HG03135 (cell line): Measurements from ENCODE around the gene CKAP5.
"Not testable (repeated sequence)": the region's sequence is repeated elsewhere in the genome, so short reads cannot be mapped to it uniquely, and the experiment has no call there.

Experiments used
- ATAC-seq: cut with Tn5 transposase; IDR thresholded peaks from one replicate; pipeline ENCODE4 v1.9.1; 2021; ENCODE audit warnings: mild to moderate bottlenecking, moderate library complexity; ENCODE audit not compliant: unreplicated experiment

The CKAP5 gene

DNA sequence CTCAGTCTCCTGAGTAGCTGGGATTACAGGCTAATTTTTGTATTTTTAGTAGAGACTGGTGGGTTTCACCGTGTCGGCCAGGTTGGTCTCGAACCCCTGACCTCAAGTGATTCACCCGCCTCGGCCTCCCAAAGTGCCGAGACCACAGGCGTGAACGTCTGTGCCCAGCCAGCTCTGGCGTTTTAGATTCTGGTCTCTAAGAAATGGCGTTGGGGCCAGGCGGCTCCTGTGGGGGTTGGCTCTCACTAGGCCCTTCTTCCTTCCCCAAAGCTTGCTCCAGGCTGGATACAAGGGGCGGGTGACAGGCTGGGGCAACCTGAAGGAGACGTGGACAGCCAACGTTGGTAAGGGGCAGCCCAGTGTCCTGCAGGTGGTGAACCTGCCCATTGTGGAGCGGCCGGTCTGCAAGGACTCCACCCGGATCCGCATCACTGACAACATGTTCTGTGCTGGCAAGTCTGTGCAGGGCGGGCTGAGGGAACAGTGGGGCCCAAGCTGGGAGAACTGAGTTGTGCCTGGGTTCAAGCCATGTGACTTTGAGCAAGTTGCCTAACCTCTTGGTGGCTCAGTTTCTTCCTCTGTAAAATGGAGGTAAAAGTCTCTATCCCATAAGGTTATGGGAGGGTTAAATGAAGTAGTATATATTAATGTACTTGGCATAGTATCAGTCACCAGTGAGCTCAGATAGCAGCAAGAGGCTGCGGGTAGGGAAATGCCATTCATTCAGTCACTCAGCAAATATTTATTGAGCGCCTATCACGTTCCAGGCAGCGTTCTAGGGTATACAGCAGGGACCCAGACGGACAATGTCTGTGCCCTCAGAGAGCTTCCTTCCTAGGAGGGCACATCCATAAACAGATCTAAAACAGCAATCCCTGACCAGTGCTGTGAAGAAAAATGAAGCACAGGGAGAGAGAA lies 116.7 kb downstream of the CKAP5 start:
- ATAC-seq: no peak

DNA sequence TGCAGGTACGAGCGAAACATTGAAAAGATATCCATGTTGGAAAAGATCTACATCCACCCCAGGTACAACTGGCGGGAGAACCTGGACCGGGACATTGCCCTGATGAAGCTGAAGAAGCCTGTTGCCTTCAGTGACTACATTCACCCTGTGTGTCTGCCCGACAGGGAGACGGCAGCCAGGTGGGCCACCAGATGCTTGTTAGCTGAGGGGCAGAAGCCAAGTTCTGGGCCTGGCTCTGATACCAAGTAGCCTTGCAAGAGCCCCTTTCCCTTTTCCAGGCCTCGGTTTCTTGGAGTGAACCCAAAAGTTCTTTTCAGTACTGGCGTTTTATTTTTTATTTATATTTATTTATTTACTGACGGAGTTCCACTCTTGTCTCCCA lies 117.4 kb downstream of the CKAP5 start:
- ATAC-seq: no peak

DNA sequence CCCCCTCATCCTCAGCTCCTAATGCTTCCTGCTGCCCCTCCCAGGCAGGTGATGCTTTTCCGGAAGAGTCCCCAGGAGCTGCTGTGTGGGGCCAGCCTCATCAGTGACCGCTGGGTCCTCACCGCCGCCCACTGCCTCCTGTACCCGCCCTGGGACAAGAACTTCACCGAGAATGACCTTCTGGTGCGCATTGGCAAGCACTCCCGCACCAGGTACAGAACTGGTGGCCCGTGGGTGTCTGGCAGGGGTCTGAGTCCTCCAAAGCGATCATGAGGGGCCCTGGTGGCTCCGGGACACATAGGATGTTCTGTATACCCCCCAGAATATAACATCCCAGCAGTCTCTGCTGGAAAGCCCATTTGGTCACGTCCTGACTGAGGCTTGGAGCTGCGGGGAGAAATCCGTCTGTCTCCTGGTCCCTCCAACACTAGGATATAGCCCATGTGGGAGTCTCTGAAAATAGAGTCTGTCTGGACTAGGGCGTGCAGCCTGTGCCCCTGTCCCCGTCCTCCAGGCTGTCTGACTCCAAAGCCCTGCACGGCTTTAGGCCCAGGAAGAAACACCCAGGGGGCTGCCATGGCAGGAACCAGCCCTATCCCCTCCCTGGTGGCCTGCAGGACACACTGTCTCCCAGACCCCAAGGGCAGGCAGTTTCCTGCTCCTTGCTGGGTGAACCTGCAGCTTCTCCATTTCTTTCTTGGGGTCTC lies 118.0 kb downstream of the CKAP5 start:
- no peak for ATAC-seq

DNA sequence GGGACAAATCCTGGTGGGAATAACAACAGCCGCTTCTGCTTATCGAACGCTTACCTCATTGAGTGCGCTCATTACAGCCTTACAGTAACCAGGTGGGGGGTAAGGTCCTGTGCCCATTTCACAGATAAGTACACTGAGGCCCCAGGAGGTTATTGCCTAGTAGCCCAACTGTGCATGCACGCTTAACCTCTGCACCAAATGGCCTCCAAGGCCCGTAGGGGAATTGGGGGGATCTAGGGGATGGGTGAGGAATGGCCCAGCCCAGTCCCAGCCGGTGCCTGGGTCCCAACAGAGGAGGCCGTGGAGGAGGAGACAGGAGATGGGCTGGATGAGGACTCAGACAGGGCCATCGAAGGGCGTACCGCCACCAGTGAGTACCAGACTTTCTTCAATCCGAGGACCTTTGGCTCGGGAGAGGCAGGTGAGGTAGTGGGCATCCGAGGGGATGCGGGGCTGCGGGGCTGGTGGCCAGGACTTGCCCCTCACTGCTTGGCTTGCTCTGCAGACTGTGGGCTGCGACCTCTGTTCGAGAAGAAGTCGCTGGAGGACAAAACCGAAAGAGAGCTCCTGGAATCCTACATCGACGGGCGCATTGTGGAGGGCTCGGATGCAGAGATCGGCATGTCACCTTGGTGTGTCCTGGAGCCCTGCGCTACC lies 119.7 kb downstream of the CKAP5 start:
- no peak for ATAC-seq

DNA sequence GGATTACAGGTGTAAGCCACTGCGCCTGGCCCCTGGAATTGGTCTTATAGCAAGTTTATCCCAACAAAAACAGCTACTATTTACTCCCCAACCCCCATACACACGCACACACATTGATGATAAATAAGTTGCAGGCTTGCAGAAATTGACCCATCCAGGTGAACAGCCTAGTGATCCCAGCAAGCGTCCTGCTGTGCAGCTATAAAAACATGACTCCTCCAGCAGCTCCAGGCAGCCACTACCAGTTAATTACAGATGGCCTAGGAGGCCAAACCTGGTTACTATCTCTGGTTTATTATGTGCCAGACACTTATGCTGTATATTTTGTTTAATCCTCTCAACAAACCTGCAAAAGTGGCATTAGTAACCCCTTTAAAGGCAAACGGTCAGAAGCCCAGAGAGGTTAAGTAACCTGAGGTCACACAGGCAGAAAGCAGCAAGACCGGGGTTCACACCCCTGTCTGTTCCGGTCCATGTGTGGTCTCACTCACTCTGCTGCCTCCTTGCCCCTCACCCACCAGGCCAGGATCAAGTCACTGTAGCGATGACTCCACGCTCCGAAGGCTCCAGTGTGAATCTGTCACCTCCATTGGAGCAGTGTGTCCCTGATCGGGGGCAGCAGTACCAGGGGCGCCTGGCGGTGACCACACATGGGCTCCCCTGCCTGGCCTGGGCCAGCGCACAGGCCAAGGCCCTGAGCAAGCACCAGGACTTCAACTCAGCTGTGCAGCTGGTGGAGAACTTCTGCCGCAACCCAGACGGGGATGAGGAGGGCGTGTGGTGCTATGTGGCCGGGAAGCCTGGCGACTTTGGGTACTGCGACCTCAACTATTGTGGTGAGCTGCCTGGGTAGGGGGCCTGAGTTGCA lies 120.5 kb downstream of the CKAP5 start:
- no peak for ATAC-seq

DNA sequence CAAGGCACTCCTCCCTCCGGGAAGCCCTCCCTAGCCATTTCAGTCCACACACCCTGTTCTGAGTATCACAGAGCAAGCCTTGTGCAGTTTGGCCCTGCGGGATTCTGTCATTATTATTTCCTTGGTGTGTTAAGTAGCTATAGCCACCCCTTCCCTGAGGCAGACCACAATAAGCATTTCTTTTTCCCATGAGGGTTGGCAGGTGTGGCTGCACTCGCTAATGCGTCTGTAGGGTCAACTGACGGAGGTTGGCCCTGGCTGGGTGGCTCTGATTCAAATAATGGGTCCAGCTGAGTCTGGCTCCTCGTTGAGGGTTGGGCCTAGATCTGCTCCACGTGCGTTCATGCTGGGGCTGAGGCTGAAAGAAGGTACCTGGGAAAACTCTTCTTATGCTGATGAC lies 122.0 kb downstream of the CKAP5 start:
- ATAC-seq: no peak

DNA sequence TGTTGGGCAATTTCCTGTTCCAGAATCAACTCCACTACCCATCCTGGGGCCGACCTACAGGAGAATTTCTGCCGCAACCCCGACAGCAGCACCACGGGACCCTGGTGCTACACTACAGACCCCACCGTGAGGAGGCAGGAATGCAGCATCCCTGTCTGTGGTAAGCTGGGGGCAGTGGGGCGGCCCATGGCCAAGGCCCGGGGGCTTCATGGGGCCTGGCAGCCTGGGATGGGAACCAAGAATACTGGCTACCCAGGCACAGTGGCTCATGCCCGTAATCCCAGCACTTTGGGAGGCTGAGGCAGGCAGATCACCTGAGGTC lies 122.8 kb downstream of the CKAP5 start:
- ATAC-seq: no peak

DNA sequence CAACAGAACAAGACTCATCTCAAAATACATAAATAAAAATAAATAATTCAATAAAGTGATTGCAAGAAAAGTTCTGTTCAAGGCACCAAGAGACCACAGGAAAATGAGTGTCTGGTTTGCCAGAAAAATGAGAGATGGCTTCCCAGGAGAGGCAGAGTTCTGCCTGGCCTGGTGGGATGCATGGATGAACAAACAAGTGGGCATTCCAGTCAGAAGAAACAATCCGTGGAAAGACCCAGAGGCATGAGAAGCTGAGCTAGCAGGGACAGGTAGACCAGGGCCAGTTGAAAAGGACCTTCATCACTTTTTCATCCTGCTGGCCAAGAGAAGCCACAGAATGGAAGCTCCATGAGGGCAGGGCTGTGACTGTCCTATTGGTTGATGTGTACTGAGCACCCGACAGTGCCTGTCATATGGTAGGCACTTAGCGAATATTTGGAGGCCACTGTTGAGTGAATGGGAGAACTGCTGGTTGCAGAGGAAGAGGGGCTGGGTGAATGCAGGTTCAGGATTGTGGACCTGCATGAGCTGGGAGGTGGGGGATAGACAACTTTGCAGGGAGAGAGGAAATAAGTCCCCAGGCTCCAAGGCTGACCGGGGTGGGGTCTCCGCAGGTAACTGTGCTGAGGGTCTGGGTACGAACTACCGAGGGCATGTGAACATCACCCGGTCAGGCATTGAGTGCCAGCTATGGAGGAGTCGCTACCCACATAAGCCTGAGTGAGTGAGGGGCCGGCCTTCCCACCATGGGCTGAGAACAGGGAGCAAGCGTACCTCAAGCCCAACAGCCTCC lies 123.3 kb downstream of the CKAP5 start:
- no peak for ATAC-seq

DNA sequence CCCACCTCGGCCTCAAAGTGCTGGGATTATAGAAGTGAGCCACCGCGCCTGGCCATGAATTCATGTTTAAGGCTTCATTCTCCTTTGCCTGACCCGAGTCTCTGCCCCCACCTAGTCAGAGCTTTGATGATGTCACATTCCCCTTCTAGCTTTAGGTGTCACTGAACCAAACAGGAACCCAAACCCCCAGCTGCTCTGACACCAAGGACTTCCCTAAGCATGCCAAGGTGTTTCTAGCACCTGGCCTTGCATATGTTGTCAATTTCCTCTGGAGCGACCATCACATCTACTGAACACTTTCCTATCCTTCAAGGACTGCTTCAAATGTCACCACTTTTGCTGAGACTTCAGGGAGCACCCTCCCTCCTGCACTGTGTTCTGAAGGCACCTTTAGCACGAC lies 124.8 kb downstream of the CKAP5 start:
- no peak for ATAC-seq

DNA sequence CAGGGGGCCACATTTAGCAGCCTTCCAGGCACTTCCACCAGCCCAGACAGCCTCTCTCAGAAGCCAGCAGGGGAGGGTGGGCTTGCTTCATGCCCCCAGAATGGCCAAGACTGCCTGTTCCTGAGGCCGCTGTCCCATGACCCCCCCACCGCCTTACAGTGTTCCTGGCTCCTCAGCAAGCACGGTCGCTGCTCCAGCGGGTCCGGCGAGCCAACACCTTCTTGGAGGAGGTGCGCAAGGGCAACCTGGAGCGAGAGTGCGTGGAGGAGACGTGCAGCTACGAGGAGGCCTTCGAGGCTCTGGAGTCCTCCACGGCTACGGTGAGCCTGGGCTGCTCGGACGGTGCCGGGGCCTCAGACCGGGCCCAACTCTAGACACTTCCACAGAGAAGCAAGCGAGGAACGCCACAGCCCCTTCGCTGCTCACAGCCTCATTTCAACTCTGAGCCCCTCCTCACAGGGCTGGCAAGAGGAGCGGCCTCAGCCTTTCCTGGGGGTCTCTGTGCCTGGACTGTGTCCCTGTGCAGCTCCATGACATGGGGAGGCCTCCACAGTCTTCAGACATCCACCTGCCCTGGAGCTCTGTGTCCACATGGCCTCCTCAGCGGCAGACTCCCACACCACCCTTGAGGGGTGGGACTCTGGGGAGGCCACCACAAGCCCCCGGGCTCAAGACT lies 126.4 kb downstream of the CKAP5 start:
- ATAC-seq: no peak

DNA sequence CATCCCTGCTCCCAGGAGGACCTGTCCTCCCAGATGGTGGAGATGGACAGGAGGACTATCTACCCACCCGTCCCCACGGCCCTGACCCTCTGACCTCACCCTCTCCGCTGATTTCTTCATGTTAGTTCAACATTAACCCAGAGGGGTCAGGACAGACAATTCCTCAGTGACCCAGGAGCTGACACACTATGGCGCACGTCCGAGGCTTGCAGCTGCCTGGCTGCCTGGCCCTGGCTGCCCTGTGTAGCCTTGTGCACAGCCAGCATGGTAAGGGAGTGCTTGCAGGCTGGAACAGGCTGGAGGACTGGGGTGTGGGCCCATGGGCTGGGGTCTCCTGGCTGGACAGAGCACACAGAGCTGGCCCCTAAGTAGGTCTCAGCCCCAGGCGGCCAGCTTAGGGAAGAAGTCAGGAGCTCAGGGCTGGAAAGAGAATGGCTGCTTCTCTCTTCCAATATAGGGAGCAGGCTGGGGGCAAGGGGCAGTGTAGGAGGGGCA lies 127.0 kb downstream of the CKAP5 start, which contains the start of gene F2:
Gene F2, plus strand, starts transcription at position 166 of the 495 bp plus-strand sequence. Its CDS starts 23 bp downstream, at position 189.
- ATAC-seq: no peak

DNA sequence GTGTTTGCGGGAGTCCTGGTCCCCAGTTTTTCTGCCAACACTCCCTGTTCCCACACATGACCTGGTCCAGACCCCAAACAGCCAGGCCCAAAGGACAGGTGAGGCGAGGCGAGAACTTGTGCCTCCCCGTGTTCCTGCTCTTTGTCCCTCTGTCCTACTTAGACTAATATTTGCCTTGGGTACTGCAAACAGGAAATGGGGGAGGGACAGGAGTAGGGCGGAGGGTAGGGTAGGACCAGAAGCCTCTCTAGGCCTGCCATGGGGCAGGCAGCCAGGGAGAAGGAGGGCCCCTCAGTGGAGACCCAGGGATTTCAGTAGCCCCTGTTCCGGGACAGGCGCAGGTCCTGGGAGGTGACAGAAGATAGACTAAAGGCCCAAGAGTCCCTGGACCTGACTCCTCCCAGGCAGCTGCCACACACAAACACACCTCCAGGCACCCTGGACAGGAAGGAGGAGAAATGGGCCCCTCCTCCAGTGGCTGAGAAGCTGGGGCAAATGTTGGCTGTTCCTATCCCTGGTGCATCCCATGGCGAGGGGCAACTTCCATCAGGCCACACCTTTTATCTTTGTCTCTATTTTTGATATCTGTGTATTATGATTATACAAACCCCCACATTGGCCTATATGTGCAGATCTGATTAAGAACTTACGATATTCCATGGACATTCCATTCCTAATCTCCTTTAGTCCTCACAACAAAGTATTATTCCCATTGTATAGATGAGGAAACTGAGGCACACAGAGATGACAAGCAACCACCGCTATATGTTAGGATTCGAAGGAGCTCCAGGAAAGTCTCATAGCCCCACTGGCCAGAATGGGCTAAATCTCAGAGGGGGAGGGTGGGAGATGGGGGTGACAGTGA lies 127.7 kb downstream of the CKAP5 start:
- no peak for ATAC-seq

DNA sequence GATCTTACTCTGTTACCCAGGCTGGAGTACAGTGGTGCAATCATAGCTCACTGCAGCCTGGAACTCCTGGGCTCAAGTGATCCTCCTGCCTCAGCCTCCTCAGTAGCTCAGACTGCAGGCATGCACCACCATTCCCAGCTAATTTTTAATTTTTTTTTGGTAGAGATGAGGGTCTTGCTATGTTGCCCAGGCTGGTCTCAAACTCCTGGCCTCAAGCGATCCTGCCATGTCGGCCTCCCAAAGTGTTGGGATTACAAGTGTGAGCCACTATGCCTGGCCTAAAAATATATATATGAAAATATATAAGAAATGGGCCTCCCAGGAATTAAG lies 128.3 kb downstream of the CKAP5 start:
- ATAC-seq: not testable (repeated sequence)

DNA sequence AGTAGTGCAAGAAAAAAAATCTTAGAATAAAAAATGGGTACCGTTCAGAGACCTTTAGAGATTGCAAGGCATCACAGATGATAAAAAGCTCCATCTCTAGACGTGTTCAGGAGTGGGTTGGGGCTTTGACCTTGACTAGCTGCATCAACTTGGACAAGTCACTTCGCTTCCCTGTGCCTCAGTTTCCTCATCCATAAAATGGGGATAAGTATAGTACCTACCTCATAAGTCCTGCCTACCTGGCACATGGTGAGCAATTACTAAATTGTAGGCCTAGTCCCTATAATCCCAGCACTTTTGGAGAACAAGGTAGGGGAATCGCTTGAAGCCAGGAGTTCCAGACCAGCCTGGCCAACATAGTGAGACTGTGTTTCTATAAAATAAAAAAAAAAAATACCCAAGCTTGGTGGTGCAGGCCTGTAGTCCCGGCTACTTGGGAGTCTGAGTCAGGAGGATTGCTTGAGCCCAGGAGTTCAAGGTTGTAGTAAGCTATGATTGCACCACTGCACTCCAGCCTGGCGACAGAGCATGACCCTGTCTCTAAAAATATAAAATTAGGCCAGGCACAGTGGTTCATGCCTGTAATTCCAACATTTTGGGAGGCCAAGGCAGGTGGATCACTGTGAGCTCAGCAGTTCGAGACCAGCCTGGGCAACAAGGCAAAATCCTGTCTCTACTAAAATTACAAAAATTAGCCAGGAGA lies 133.1 kb downstream of the CKAP5 start:
- no peak for ATAC-seq

DNA sequence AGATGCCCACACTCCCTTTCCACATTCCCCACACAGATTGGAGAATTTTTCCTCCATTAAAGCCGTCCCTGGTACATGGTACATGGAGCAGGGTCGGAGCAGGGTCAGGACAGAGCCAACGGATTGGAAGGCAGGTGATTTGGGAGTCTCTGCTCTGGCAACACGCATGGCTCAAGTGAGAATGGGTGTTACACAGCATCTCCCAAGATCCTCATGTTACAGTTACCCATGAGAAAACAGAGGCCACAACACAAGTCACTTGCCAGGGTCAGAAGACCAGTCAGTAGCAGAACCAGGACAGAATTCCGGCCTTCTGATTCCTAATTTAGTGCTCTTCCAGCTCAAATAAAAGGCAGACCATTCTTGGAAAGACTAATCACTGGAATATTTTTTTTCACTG lies 134.8 kb downstream of the CKAP5 start:
- ATAC-seq: no peak

DNA sequence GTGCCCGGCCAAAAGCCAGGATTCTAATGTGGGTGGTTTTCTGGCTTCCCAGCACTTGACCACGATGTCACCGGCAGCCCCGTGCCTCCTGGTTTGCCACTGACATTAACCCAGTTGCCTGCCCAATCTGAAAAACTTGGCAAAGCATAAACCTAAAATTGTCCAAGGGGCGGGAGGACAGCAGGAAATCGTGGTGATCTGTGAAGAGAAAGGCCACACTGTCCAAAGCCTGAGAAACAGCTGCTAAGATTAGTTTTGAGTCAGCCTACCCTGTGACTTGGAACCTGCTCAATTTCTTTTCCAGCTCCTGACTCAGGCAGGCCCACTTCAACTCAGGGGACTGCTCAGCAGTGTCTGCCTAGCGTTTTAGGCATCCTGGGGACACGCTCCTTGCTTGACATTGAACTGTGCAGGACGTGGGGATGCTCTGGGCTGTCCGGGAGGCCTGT lies 135.2 kb downstream of the CKAP5 start:
- ATAC-seq: no peak

DNA sequence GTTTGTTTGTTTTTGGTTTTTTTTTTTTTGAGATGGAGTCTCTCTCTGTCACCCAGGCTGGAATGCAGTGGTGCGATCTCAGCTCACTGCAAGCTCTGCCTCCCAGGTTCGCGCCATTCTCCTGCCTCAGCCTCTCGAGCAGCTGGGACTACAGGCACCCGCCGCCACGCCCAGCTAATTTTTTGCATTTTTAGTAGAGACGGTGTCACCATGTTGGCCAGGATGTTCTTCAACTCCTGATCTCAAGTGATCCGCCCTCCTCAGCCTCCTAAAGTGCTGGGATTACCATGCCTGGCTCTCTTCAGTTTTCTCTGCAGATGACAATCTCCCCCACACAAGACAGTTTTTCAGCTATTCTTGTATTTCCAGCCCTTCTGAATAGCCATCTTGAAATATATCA lies 136.7 kb downstream of the CKAP5 start:
- ATAC-seq: not testable (repeated sequence)

DNA sequence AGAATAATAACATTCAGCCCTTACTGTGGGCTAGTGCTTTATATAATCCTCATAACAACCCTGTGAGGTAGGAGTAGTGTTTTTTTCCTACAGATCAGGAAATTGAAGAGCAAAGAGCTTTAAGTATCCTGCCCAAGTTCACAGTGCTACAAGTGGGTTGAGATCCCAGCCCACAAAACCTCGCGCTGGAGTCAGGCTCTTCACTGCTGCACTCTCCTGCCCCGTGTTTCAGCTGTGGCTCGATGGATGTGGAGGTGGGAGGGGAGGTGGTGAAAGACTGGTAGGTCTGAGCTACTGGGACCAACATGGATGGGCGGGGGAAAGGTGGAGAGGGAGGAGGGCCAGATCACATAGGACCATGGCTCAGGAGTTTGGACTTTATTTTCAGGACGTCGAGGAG lies 139.2 kb downstream of the CKAP5 start:
- no peak for ATAC-seq
